Esophagus (tissue), 2 donors: Measurements from ENCODE around the gene PAX1. TPM values are rescaled to one million over a fixed set of nuclear protein-coding genes. Genes with fewer than 3 reads are reported as not detected.
A peak's percentile ranks its signal among the peaks of the same experiment; 100 is the strongest.

Experiments used
- H3K27ac ChIP-seq, 2 donors: one replicate each; pipeline ENCODE4 v1.5.1; 2013; ENCODE audit warnings: low read depth in 2 of 2, mild to moderate bottlenecking in 2 of 2, inconsistent platforms in 1 of 2, low read length in 1 of 2, moderate library complexity in 1 of 2
- H3K27me3 ChIP-seq, 2 donors: one replicate each; pipeline ENCODE4 v1.6.1; 2013; ENCODE audit warnings: low read length in 2 of 2, control low read depth in 1 of 2, mild to moderate bottlenecking in 1 of 2; ENCODE audit not compliant: insufficient read depth in 2 of 2, control insufficient read depth in 1 of 2
- H3K36me3 ChIP-seq, 2 donors: one replicate each; pipeline ENCODE4 v1.6.1; 2013; ENCODE audit warnings: low read length in 1 of 2; ENCODE audit not compliant: control insufficient read depth in 2 of 2, insufficient read depth in 2 of 2
- H3K4me1 ChIP-seq, 2 donors: one replicate each; pipeline ENCODE4 v1.6.1; 2013; ENCODE audit warnings: low read length in 1 of 2; ENCODE audit not compliant: control insufficient read depth in 2 of 2, insufficient read depth in 2 of 2
- H3K4me3 ChIP-seq, 2 donors: one replicate each; pipeline ENCODE4 v1.5.1; 2013; ENCODE audit warnings: low read length in 2 of 2, mild to moderate bottlenecking in 2 of 2, low read depth in 1 of 2, moderate library complexity in 1 of 2
- H3K9me3 ChIP-seq, 2 donors: one replicate each; pipeline ENCODE4 v1.6.1; 2013; ENCODE audit warnings: mild to moderate bottlenecking in 2 of 2, low read depth in 1 of 2, low read length in 1 of 2, moderate library complexity in 1 of 2; ENCODE audit not compliant: control insufficient read depth in 2 of 2, insufficient read depth in 1 of 2
- WGBS, 2 donors: extraction: QIAGEN DNeasy Blood & Tissue Kit; methylation state at CpG; one replicate each; pipeline ENCODE4 v1.1.7; 2013; 5-methylcytosine and 5-hydroxymethylcytosine counted together
- polyA plus RNA-seq, 2 donors: library from polyadenylated mRNA; stranded (reverse); fragments of 200-250 nt; gene quantifications; one replicate each; pipeline ENCODE4 v1.2.3, GENCODE V29; 2013
- donor health status: healthy with polysubstance abuse.
- donor health status: Bipolar disorder and iron deficiency.

Gene PAX1
- under 1 TPM; 0.12 to 0.14 TPM for polyA plus RNA-seq

GRCh38 chr20:21705575-21706260 lies at the start of gene PAX1:
PAX1 (plus strand) TSS chr20:21705664; CDS start chr20:21705713, 49 bp downstream.
- Histone ChIP-seq H3K27ac (no peak within 1 kb of the TSS), H3K4me3 (peak within 1 kb of the TSS; percentile 24 to 40), H3K27me3 (peaks cover 29 to 34% of the 10 kb centered on the region in 2 donors), H3K36me3 (no peaks in the 10 kb centered on the region), H3K4me1 (peaks cover 0 to 4% of the 10 kb centered on the region in 2 donors), H3K9me3 (peaks cover 0 to 4% of the 10 kb centered on the region in 2 donors)
- 2 to 3% methylated on average over 38 to 73 of the region's 73 CpGs for WGBS, 2 donors

- Histone ChIP-seq H3K4me1 (no peaks in the 10 kb centered on the region), H3K4me3 (no peak overlapping the region), H3K9me3 (no peaks in the 10 kb centered on the region), H3K27ac (no peak overlapping the region), H3K27me3 (no peaks in the 10 kb centered on the region), H3K36me3 (no peaks in the 10 kb centered on the region)
- 43 to 48% methylated on average over 7 of the region's 7 CpGs for WGBS, 2 donors
These were observed 49.0 kb upstream of the PAX1 start for GRCh38 chr20:21656308-21657067.

- no peaks in the 10 kb centered on the region for H3K36me3 ChIP-seq
- peaks cover 0 to 3% of the 10 kb centered on the region in 2 donors for H3K9me3 ChIP-seq
- H3K4me1 ChIP-seq: no peaks in the 10 kb centered on the region
- H3K4me3 ChIP-seq: no peak overlapping the region
- no peak overlapping the region for H3K27ac ChIP-seq
- H3K27me3 ChIP-seq: no peaks in the 10 kb centered on the region
- WGBS, 2 donors: 45 to 46% methylated on average over 8 of the region's 8 CpGs
These were observed 43.9 kb upstream of the PAX1 start for GRCh38 chr20:21661488-21662055.

GRCh38 chr20:21663465-21663864 lies 42.0 kb upstream of the PAX1 start:
- no peak overlapping the region for H3K27ac ChIP-seq
- H3K27me3 ChIP-seq: no peaks in the 10 kb centered on the region
- no peaks in the 10 kb centered on the region for H3K36me3 ChIP-seq
- no peak overlapping the region for H3K4me3 ChIP-seq
- WGBS, 2 donors: 85 to 92% methylated on average over 2 of the region's 2 CpGs
- H3K9me3 ChIP-seq: peaks cover 0 to 3% of the 10 kb centered on the region in 2 donors
- no peaks in the 10 kb centered on the region for H3K4me1 ChIP-seq

- Histone ChIP-seq H3K27me3 (no peaks in the 10 kb centered on the region), H3K36me3 (no peaks in the 10 kb centered on the region)
- 64 to 70% methylated on average over 11 of the region's 11 CpGs for WGBS, 2 donors
These were observed 39.6 kb upstream of the PAX1 start for GRCh38 chr20:21665687-21666446.

GRCh38 chr20:21670126-21670525 lies 35.3 kb upstream of the PAX1 start:
- 81 to 85% methylated on average over 12 of the region's 12 CpGs for WGBS, 2 donors
- Histone ChIP-seq H3K4me1 (no peaks in the 10 kb centered on the region), H3K27me3 (no peaks in the 10 kb centered on the region), H3K4me3 (no peak overlapping the region), H3K9me3 (no peaks in the 10 kb centered on the region), H3K27ac (no peak overlapping the region), H3K36me3 (no peaks in the 10 kb centered on the region)

More at GRCh38 chr20:21665687-21666446, 39.6 kb upstream of the PAX1 start:
- peak overlapping the region in 1 of 2 donors; percentile 12 for H3K27ac ChIP-seq
- peaks cover 0 to 3% of the 10 kb centered on the region in 2 donors for H3K9me3 ChIP-seq
- no peak overlapping the region for H3K4me3 ChIP-seq
- H3K4me1 ChIP-seq: no peaks in the 10 kb centered on the region

GRCh38 chr20:21670981-21671380 lies 34.5 kb upstream of the PAX1 start:
- H3K27me3 ChIP-seq: no peaks in the 10 kb centered on the region
- no peaks in the 10 kb centered on the region for H3K36me3 ChIP-seq
- WGBS, 2 donors: 79 to 93% methylated on average over 1 of the region's 1 CpG
- H3K27ac ChIP-seq: no peak overlapping the region
- H3K4me1 ChIP-seq: no peaks in the 10 kb centered on the region
- no peaks in the 10 kb centered on the region for H3K9me3 ChIP-seq
- no peak overlapping the region for H3K4me3 ChIP-seq

- Histone ChIP-seq H3K27me3 (no peaks in the 10 kb centered on the region), H3K9me3 (no peaks in the 10 kb centered on the region), H3K27ac (no peak overlapping the region), H3K36me3 (no peaks in the 10 kb centered on the region), H3K4me3 (no peak overlapping the region), H3K4me1 (peaks cover 0 to 2% of the 10 kb centered on the region in 2 donors)
- 85 to 91% methylated on average over 2 of the region's 2 CpGs for WGBS, 2 donors
These were observed 28.2 kb upstream of the PAX1 start for GRCh38 chr20:21677261-21677660.

- H3K27ac ChIP-seq: no peak overlapping the region
- H3K36me3 ChIP-seq: no peaks in the 10 kb centered on the region
- H3K9me3 ChIP-seq: no peaks in the 10 kb centered on the region
- peaks cover 0 to 2% of the 10 kb centered on the region in 2 donors for H3K4me1 ChIP-seq
- no peaks in the 10 kb centered on the region for H3K27me3 ChIP-seq
- H3K4me3 ChIP-seq: no peak overlapping the region
- WGBS, 2 donors: 47% methylated on average over 3 of the region's 3 CpGs
These were observed 27.7 kb upstream of the PAX1 start for GRCh38 chr20:21677781-21678180.
